Neutrophil (primary cell): Measurements from ENCODE around the gene PRAME.

ENCODE experiments used
- H3K27ac ChIP-seq: fragments of 200-600 bp; sonication (generic); 2 replicates; pipeline ENCODE4 v1.5.1; 2016; ENCODE audit warnings: mild to moderate bottlenecking, moderate library complexity
- H3K27me3 ChIP-seq: fragments of 200-600 bp; sonication (generic); 2 replicates; pipeline ENCODE4 v1.6.0; 2016; ENCODE audit warnings: mild to moderate bottlenecking
- H3K36me3 ChIP-seq: fragments of 200-600 bp; sonication (generic); 2 replicates; pipeline ENCODE4 v1.5.1; 2017
- H3K4me1 ChIP-seq, 2 experiments: fragments of 200-600 bp in 1 of 2; sonication (generic) in 1 of 2; 1 replicate in 1 of 2; 2 replicates in 1 of 2; pipeline versions ENCODE4 v1.5.1 to v1.6.1; 2013 to 2016; ENCODE audit warnings: low read depth in 1 of 2, low read length in 1 of 2, mild to moderate bottlenecking in 1 of 2, moderate library complexity in 1 of 2; ENCODE audit not compliant: control insufficient read depth in 1 of 2, insufficient read depth in 1 of 2
- H3K4me3 ChIP-seq, 2 experiments: fragments of 200-600 bp in 1 of 2; sonication (generic) in 1 of 2; 1 replicate in 1 of 2; 2 replicates in 1 of 2; pipeline ENCODE4 v1.5.1; 2013 to 2016; ENCODE audit warnings: low read depth in 1 of 2, low read length in 1 of 2, mild to moderate bottlenecking in 1 of 2, moderate library complexity in 1 of 2
- H3K9me3 ChIP-seq: fragments of 200-600 bp; sonication (generic); 2 replicates; pipeline ENCODE4 v1.5.1; 2016
- CTCF ChIP-seq: fragments of 200-600 bp; sonication (generic); IDR thresholded peaks from 2 replicates; pipeline ENCODE4 v1.5.1; 2016; ENCODE audit warnings: antibody characterized with exemption

Gene PRAME

DNA sequence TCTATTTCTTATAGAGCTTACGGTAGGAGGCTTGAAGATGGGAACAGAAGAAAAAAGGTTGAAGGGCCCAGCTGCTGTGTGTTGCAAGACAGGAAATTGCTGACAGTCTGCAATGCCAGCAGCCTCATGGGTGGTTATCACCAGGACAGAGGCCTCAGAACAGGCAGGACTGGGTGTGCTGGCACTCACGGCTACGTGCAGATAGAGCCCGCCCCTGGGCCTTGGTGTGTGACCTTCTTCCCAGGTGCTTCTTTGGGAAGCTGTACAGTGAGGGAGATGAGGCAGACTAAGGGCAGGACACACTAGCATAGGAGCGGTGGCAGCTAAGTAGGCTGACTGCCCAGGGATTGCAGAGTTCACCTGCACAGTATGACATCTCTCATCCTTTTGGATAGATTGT lies 12.6 kb downstream of the PRAME start:
- Histone ChIP-seq H3K4me1 (peaks cover 0 to 7% of the 10 kb centered on the region in 2 experiments), H3K4me3 (no peak overlapping the region), H3K27me3 (no peaks in the 10 kb centered on the region), H3K9me3 (no peaks in the 10 kb centered on the region), H3K36me3 (no peaks in the 10 kb centered on the region), H3K27ac (no peak overlapping the region)
- no peak for TF ChIP-seq CTCF

DNA sequence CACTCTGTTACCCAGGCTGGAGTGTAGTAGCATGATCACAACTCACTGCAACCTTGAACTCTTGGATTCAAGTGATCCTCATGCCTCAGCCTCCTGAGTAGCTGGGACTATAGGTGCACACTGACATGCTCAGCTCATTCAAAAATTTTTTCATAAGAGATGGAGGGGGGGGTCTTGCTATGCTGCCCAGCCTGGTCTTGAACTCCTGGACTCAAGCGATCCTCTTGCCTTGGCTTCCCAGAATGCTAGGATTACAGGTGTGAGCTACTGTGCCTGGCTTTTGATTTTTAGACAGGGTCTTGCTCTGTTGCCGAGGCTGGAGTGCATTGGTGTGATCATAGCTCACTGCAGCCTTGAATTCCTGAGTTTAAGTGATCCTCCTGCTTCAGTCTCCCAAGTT lies 14.0 kb downstream of the PRAME start:
- Histone ChIP-seq H3K4me3 (no peak overlapping the region), H3K27me3 (no peaks in the 10 kb centered on the region), H3K27ac (no peak overlapping the region), H3K4me1 (peaks cover 0 to 7% of the 10 kb centered on the region in 2 experiments), H3K9me3 (no peaks in the 10 kb centered on the region), H3K36me3 (no peaks in the 10 kb centered on the region)
- TF ChIP-seq CTCF = no peak

- Histone ChIP-seq H3K27ac (no peak overlapping the region), H3K27me3 (no peaks in the 10 kb centered on the region), H3K4me1 (no peaks in the 10 kb centered on the region), H3K36me3 (no peaks in the 10 kb centered on the region), H3K4me3 (no peak overlapping the region), H3K9me3 (no peaks in the 10 kb centered on the region)
- no peak for TF ChIP-seq CTCF
Measured at GRCh38 chr22:22538226-22538989, 20.7 kb downstream of the PRAME start.

DNA sequence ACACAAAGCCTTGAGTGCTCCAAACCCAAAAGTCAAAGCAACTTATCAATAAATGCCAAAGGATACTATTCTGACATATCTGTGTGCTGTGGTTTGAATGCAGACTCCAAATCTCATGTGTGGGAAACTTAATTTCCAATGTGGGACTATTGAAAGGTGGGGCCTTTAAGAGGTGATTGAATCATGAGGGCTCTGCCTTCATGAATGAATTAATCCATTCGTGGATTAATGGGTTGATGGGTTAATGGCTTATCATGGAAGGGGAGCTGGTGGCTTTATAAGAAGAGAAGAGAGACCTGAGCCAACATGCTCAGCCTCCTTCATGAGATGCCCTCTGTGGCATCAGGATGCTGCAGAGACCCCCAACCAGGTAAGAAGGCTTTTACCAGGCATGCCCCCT lies 22.1 kb downstream of the PRAME start:
- Histone ChIP-seq H3K9me3 (no peaks in the 10 kb centered on the region), H3K27ac (no peak overlapping the region)
- TF ChIP-seq CTCF = no peak

GRCh38 chr22:22536515-22536914 lies 22.6 kb downstream of the PRAME start:
- TF ChIP-seq CTCF = no peak
- Histone ChIP-seq H3K9me3 (no peaks in the 10 kb centered on the region), H3K36me3 (no peaks in the 10 kb centered on the region), H3K4me1 (no peaks in the 10 kb centered on the region), H3K27me3 (no peaks in the 10 kb centered on the region), H3K27ac (no peak overlapping the region), H3K4me3 (no peak overlapping the region)

More for the DNA sequence above, 22.1 kb downstream of the PRAME start:
- H3K4me1 ChIP-seq = no peaks in the 10 kb centered on the region
- H3K27me3 ChIP-seq = no peaks in the 10 kb centered on the region
- no peak overlapping the region for H3K4me3 ChIP-seq
- no peaks in the 10 kb centered on the region for H3K36me3 ChIP-seq
